Right ventricle myocardium inferior (tissue), 1 donor: ENCODE data around the gene LYSMD1. TPM values are rescaled to one million over a fixed set of nuclear protein-coding genes. Genes with fewer than 3 reads are reported as not detected.
A peak's percentile ranks its signal among the peaks of the same experiment; 100 is the strongest.

Experiments used
- ATAC-seq: fragments of 200-7000 bp; cut with Tn5 transposase; one replicate; pipeline ENCODE4 v1.9.1; 2020; ENCODE audit warnings: mild to moderate bottlenecking, moderate library complexity
- DNase-seq: peaks from one replicate; pipeline ENCODE4 v3.0.0; 2021; ENCODE audit errors: missing footprints
- intact Hi-C: fragments of 100-400 bp; cut with DNase I; formaldehyde crosslinking; loops from one replicate; pipeline ENCODE4 v1.11.0; 2022
- total RNA-seq: library from RNA; stranded (reverse); fragmentation: NEBNext Ultra II Directional; extraction: Animal tissue kit (Norgen Biotek cat#: 25700); gene quantifications from one replicate; pipeline ENCODE4 v1.2.1, GENCODE V29; 2021
- donor health status: DM: no; HTN: yes; CAD: no; lungs with severe emphysema.

The LYSMD1 gene
- total RNA-seq, 1 donor from 2014 or later, result 12.3 TPM

DNA sequence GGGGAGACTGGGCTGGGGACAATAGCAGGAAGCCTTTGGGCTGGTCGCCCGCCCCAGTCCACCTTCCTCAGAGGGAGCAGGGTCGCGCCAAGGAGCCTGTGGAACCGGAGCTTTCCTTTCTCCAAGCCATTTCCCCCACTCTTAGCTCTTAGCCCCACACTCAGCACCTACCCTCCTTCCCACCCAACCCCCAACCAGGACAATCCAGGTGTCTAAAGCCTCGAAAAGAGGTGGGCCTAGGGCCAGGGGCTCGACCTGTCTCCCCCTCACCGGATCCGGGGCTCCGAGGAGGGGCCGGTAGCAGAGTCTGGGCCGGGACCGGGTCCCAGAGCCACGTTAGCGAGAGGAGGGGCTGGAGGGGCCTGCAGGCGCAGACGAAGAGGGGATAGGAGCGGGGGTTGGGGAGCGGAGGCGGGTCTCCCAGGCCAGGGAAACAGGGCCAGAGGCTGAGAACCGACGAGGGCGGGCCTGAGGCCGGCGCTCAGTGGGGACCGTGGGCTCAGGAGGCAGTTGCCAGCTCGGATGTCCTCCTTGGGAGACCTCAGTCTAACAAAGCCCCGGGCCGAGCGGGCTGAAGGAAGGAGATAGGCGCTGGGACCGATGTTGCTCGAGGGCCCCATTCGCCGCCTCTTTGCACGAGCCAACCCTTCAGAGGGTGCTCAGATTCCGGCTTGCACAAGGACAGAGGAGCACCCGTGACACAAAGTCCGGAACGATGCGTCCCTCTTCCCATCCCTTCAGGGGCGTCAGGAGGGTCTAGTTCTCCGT, 20.2 kb downstream of the LYSMD1 start:
- peak; percentile 12 for ATAC-seq
- no peak for DNase-seq
- intact Hi-C loops, result loop anchor here (1.0 to 10.0 kb wide), 3 partner anchors 20 to 271 kb away; partner anchors contain the start of genes ARNT and LYSMD1

DNA sequence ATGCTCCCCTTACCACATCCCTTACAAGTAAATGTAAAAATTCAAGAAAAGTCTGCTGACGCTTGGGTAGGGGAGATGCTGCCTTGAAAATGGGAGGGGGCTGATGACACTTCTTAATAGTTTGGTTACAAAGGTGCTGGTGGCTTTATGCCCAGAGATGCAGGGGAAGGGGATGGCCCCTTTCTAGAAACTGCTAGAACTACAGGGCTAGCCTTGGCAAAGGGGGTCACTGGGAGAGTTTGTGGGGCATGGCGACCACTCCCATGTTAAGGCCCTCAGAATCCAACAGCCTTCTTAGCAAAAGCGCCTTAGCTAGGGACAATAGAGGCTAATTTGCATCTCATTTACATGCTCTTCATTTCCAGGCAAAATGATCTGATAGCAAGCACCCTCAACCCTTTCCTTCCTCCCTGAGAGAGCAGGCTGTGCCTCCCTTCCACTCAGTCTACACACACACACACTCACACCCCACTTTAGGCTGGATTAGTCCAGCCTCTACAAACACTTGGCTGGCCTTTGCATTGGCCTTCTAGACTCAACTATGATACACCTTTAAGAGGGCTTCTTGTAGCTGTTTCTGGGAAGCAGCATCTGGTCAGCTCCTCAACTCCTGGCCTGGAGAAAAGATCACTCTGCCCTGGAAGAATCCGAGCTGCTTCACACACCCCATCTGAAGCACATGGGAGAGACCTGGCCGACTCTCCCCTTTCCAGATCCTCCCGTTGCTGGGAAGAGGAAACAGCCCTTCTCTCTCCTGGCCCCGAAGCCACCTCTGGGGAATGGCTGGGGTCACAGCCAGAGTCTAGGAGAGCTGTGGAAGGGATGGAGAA, 21.0 kb downstream of the LYSMD1 start:
- peak; percentile 2 for ATAC-seq
- intact Hi-C loops, result loop anchor here (5.0 to 10.0 kb wide), 2 partner anchors 122 to 270 kb away; partner anchors contain the start of gene ARNT
- DNase-seq, result no peak

DNA sequence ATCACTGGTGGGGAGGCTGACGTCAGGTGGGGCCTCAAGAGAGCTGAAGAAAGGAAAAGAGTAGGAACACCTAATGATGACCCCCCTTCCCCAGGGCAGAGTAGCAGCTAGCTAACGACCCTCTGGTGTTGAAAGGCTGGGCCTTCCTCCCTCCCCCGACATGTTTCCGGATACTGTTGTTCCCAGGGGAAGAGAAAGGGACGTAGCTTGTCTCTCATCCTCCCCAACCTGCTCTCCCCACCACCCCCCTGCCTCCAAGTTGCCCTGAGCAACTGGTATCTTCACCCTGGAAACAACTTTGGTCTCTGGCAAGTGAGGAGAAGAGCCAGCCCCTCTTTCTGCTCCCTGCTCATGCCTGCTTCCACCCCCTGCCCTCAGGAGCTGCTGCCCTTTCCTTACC, 21.7 kb downstream of the LYSMD1 start:
- intact Hi-C loops, result loop anchor here (10.0 kb wide), 1 partner anchor 269 kb away; the partner anchor contains the start of gene ARNT
- no peak for DNase-seq
- no peak for ATAC-seq

DNA sequence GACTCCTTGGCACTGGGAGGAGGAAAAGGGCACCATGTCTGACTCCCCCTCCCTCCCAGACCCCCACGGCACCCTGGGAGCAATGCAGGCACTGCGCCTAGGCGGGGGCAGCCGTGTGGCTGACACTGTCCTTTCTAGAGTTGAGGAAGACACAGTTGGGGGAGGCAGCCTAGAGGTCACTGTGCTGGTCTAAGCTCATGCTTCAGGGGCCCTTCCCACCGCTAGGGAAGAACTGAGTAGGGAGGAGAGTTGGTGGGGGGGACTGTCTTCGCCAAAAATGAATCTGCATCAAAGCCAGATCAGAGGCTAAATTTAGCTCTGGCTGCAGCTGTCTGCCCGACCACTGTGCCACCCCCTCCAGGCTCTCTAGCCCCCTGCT, 22.7 kb downstream of the LYSMD1 start:
- DNase-seq (no peak), ATAC-seq (peak; percentile 2)
- intact Hi-C loops, result loop anchor here (10.0 kb wide), 1 partner anchor 268 kb away; the partner anchor contains the start of gene ARNT

DNA sequence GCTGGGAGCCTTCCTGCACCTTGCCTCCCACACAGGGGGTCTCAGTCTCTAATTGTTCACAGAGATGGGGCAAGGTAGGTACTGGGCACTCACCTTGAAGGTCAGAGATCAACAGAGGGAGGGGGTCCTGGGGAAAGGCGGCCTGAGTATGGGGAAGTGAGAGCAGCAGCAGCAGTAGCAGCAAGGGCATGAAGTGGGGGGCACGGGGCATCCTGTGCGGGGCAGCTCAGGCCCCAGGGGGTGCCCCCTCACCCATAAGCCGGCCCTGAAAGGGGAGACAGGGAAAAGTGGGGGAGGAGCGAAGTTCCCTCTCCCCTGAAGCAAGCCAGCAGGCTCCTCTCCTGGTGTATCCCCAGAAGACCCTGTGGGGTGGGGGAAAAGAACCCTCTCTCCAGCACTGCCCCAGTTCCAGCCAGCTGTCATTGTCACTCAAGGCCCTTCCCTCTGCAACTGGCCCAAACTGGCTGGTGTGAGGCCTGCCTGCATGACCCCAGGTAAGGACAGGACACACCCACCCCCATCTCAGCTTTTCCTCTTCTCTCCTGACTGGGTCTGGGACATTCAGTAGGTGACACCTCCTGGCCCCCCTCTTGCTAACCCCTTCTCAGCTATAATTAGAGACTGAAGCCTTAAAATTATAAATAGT, 23.2 kb downstream of the LYSMD1 start:
- ATAC-seq (peak; percentile 33), DNase-seq (no peak)
- intact Hi-C loops, result loop anchor here (10.0 kb wide), 1 partner anchor 268 kb away; the partner anchor contains the start of gene ARNT

DNA sequence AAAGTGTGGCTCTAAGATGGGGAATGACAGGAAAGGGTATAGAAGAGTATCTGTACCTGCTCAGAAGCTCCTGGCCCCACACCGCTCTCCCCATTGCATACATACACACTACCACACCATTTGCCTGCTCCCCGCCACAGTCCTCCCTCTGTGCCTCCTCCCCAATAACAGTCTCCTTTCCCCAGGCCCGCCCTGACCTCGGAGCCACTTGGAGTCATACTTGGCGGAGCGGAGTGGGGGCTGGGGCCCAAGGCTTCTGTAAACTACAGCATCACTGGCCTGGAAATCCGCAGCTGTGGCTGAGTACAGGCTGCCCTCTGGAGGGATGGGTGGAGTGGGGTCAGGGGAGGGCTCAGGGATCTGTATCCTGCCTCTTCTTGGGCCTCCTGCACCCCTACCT, 27.9 kb downstream of the LYSMD1 start:
- ATAC-seq (no peak), DNase-seq (no peak)
- intact Hi-C loops, result no loop called here

DNA sequence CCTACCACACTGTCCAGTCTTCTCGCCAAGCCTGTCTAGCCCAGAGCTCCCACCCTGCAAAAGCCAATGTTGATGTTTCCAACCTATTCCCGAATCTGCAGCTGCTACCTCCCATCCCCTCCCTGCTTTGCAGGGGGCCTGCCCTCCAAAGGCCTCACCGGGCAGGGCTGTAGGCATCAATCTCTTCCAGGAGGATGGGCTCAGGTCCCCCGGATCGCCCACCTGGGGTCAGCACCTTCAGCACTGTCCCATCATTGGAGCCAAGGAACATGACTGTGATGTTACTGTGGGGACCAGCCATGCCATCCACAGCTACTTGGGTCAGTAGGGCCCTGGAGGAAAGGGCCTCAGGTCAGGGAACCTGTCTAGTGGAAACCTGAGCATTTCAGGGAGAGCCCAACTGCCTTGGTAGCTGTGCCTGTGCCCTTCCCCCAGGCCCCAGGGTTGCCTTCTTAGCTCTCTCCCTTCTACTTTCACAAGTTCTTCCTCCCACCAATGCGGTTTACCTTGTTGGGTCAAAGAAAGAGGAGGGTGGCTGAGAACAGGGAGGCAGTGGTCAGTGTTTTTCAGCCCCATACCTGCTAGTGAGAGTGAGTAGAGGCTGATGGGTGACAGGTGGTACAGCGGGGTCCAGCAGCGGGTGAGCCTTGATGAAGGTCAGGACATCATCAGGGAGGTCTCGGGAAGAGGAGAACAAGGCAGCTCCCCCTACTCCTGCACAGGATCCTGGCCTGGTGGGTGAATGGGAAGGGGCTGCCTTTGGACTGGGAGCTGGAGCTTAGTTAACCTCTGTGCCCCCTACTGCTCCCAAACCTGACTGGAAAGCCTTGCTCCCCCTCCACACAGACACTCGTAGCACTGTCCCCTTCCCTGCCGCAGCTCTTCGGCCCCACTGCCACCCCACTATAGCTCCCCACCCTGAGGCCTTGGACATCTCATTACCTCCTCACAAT, 30.0 kb downstream of the LYSMD1 start:
- ATAC-seq (no peak), DNase-seq (no peak)
- intact Hi-C loops, result no loop called here

DNA sequence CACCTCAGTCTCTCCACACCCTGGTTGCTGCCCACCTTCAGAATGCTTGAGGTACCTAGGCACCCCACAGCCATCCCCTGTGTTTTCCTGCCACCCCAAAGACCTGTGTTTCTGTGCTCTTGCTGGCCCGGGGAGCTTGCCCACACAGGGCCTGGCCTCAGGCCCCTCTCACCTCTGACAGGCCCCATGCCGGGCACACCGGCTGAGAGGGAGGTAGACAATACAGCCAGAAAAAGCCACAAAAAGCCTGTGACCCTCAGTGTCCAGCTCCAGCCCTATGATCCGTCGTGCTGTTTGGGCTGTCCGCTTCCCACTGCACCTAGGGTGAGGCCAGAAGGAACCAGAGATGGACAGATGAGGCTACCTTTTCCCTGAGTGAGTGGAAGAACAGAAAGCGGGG, 30.7 kb downstream of the LYSMD1 start:
- intact Hi-C loops, result no loop called here
- ATAC-seq (no peak), DNase-seq (no peak)

DNA sequence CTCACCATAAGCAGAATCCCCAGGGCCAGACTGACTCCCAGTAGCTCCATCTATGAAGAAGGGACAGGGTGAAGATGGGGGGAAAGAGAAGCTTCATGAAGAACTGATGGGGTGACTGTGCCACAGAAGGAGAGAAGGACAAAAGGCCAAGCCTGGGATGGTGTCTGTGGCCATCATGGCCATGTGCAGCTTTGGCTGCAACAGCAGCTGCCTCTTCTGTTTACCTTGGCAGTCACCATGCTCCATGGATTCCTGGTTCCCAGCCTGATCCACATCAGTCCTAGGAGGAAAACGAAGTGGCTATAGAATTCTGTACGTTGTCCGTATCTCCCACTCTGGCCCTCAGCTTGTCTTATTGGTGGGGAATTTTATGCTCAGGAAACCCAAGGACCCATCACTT, 31.3 kb downstream of the LYSMD1 start:
- no peak for DNase-seq
- intact Hi-C loops, result no loop called here
- ATAC-seq, result no peak

DNA sequence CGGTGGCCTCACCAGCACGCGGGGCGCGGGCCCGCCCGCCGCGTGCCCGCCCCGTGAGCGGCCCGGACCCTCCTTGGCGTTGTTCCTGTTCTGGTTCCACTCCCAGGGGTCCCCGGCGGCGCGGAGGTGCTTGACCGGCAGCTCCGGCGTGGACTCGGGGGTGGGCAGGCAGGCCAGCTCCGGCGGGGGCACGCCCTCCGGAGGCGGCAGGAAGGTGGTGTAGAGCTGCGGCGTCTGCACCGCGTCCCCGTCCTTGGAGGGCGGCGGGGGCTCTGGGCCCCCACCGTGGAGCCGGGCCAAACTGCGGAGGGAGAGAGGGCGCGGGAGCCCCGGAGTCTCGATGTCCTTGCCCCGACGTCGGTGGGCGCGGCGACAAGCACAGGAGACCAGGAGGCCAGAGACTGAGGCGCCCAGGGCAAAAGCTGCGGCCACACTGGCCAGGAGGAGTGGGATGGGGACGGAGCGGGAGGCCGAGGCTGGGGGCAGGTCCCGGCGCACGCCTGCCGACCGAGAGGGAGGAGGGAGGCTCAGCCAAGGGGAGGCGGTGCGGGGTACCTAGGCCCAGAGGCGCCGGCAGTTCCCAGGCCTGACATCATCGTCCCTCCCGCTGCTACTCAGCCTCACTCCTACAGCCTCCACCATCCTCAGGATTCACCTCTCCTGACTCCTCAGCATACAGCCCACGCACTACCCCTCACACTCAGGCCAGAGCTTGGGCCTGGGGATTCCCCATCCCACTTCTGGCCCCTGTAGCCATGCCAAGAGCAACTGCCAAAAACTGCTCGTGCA, 32.5 kb downstream of the LYSMD1 start:
- ATAC-seq (no peak), DNase-seq (no peak)
- intact Hi-C loops, result no loop called here

DNA sequence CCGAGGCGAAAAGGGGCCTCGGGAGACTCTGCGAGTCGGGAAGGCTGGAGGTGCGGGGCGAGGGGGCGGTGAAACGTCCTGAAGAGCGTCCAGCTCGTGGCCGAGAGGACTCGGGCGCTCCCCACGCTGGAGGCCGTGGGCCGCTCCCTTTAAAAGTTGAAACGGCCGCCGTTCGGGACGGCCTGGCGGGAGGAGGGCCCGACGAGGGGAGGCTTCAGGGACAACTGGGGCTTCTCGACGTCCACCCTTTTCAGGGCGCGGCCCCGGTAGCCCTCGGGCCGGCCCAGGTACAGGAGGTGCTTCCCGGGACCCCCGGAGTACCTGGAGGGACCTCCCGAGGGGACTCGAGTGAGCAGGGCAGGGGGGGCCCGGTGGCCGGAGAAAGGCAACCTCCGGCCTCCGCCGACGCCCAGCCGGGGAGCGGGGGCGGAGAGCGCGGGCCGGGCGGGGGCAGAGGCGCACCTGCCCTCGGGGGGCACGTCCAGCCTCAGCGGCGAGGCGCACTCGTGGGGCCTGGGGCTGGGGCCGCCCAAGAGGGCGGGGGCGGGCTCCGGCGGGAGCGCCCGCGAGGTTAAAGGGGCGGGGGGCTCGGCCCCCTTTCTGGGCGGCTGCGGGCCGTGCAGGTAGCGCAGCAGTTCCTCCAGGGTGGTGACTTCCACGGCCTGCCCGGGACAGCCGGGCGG, 33.2 kb downstream of the LYSMD1 start:
- intact Hi-C loops, result no loop called here
- no peak for DNase-seq
- ATAC-seq, result no peak

DNA sequence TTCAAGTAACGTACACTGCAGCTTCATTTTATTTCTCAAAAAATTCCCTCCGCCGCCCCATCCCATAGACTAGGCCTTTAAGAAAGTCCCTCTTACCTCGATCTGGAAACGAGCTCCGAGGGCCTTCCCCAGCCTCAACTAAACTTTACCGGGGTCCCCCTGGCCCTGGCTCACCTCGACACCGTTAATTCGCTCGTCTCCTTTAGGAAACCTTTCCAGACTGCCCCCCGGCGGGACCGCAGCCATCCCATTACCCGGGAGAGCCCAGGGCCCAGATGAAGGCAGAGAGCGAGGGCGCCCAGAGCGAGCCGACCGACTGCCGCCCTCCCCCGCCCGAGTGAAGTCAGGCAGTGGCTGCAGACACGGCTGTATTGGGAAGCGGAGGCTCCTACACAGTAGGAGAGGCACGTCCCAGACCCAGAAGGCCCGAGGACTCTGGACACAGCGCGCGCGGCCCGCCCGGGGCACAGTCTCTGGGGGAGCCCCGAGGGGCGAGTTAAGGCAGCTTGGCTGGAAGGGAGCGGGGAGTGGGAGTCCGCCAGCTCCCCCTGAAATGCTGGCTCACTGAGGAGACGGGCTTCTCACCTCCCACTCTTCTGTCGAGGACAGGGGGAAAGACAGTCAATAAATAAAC, 33.9 kb downstream of the LYSMD1 start:
- intact Hi-C loops, result no loop called here
- no peak for DNase-seq

DNA sequence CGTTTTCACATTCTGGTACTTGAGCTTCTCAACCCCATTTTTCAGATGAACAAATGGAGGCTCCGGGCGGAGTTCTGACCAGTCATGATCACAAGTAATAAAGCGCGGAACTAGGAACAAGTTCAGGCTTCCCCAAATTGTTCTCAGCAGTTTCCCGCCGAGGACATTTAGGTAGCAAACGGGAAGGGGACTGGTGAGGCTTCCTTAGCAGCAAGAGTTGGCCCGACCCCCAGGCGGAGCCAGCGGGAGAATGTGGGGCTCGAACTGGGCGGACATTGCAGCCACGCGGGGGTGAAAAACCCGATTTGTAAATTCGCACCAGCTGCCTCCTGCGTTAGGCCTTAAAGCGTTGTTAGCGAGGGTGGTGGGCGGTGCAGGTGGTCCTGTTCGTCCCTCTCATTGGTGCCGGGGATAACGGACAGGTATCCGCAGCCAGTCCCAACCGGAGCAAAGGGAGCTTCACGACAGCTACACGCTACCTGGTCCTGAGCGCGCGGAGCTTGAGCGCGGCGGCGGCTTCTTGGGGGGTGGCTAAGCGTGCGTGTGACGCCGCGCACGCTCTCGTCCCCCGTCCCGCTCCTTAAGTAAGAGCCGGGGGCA, 34.6 kb downstream of the LYSMD1 start:
- peak; percentile 94 for ATAC-seq
- peak; percentile 88 for DNase-seq
- intact Hi-C loops, result no loop called here

More for the DNA sequence above, 33.9 kb downstream of the LYSMD1 start:
- peak; percentile 45 for ATAC-seq

DNA sequence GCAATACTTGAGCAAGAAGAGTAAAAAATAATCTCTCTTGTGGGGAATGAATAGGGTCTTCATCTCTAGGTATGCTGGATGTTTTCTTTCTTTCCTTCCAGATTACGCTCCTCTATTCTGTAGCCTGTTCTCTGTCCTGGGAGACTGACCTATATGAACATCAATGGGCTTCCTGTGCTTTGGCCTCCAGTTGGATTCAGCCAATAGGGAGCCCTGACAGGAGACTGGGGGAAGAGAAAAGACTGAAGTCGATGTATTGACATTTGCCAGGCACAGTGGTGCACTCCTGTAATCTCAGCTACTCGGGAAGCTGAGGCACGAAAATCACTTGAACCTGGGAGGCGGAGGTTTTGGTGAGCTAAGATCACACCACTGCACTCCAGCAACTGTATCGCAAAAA, 36.9 kb downstream of the LYSMD1 start:
- intact Hi-C loops, result no loop called here
- ATAC-seq (no peak), DNase-seq (no peak)

DNA sequence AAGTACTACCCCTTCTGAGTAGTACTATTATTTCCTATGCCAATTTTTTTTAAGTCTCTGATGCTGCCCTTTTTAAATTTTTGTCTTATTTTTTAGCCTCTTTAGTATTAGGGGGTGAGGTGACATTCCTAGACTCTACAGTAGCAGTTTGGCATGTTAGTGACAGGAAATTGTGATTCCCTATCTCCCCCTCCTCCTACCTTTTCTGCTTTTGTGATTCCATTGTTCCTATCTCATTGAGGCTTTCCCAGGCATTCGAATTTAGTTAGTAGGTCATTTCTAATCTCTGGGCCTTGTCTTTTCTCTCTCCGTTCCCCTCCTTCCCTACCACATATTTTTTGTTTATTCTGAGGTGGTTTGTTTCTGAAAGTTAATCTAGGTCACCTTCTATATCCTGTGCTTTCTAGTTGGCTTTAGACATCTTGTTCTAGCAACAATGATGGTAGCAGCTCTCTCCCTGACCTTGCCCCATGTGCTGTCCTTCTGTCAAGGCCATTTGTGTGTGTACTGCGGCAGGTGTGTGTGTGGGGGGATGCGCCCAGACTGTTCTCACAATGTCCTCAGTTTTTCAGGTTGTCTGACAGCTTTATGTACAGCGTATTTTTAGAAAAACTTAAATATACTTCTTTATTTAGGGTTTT, 40.8 kb downstream of the LYSMD1 start:
- ATAC-seq (no peak), DNase-seq (no peak)
- intact Hi-C loops, result no loop called here

DNA sequence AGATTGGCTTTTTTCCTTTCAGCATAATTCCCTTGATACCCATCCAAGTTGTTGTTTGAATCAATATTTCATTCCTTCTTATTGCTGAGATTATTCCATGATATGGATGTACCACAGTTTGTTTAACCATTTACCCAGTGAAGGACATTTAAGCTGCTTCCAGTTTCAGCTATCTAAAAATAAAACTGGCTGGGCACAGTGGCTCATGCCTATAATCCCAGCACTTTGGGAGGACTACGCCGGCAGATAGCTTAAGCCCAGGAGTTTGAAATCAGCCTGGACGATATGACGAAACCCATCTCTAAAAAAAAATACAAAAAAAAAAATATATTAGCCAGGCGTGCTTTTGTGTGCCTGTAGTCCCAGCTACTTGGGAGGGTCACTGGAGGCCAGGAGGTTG, 51.8 kb downstream of the LYSMD1 start:
- DNase-seq (no peak), ATAC-seq (no peak)
- intact Hi-C loops, result no loop called here
